ENCODE measurements around the gene WNT10A. TPM values are rescaled to one million over a fixed set of nuclear protein-coding genes. Genes with fewer than 3 reads are reported as not detected.
A peak's percentile ranks its signal among the peaks of the same experiment; 100 is the strongest.

WNT10A gene
- total RNA-seq, 1 donor: not detected

DNA sequence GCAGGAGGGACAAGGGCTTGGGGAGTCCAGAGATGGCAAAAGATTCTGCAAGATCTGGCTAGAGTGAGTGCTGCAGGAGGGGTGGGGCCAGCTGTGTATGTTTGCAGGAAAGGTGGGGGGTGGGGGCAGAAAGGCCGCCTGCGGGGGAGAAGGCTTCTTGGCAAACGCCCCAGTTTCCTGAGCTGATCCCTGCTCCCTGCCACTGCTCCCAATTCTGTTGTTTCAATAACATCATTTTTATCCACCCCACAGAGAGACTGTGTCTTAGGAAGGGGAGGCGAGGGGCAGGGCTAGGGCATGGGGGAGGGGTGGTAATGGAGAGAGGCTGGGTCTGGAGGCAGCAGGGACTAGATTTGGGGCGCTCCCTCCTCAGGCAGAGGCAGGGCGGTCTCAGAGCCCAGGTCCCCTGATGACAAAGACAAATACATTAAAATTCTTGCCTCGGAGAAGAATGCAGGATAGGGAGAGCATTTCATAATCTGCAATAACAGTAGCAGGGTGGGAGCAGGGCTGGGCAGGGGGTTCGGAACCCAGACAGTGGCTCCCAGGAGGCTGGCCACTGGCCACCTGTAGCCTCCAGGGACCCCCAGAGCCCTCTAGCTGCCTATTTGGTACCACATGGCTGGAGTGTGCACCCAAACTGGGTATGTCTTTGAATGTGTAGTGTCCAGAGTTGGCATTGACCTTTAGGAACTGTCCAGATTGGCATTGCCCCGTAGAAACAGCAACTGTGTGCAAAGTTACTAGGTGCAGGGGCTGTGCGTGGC is 23.1 kb upstream of the WNT10A start:
- no peak overlapping the region for H3K4me3 ChIP-seq (ENCODE audit: low read depth, low read length)
- no peak for DNase-seq (ENCODE audit: low read depth)
- TF ChIP-seq, protein P1, sequence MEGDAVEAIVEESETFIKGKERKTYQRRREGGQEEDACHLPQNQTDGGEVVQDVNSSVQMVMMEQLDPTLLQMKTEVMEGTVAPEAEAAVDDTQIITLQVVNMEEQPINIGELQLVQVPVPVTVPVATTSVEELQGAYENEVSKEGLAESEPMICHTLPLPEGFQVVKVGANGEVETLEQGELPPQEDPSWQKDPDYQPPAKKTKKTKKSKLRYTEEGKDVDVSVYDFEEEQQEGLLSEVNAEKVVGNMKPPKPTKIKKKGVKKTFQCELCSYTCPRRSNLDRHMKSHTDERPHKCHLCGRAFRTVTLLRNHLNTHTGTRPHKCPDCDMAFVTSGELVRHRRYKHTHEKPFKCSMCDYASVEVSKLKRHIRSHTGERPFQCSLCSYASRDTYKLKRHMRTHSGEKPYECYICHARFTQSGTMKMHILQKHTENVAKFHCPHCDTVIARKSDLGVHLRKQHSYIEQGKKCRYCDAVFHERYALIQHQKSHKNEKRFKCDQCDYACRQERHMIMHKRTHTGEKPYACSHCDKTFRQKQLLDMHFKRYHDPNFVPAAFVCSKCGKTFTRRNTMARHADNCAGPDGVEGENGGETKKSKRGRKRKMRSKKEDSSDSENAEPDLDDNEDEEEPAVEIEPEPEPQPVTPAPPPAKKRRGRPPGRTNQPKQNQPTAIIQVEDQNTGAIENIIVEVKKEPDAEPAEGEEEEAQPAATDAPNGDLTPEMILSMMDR (IDR thresholded peaks at IDR 0.05; ENCODE audit: insufficient read depth, low read depth, low read length): no peak

DNA sequence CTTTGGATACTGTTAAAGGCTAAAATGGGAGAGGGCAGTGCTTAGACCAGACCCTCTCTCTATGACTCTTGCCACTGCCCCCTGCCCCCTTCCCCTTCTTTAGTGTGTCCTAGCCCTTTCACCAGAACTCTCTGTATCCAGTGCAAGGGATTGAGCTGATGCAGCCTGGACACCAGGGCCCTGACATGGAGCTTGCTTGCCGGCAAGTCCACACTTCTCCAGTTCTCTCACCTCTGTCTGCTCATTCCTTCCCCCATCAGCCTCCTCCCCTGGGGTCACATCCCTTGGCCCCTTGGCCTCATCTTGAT is 22.6 kb upstream of the WNT10A start:
- no peak for DNase-seq (ENCODE audit: low read depth)
- TF ChIP-seq, protein P1 (IDR thresholded peaks at IDR 0.05; ENCODE audit: insufficient read depth, low read depth, low read length): no peak
- no peak overlapping the region for H3K4me3 ChIP-seq (ENCODE audit: low read depth, low read length)

DNA sequence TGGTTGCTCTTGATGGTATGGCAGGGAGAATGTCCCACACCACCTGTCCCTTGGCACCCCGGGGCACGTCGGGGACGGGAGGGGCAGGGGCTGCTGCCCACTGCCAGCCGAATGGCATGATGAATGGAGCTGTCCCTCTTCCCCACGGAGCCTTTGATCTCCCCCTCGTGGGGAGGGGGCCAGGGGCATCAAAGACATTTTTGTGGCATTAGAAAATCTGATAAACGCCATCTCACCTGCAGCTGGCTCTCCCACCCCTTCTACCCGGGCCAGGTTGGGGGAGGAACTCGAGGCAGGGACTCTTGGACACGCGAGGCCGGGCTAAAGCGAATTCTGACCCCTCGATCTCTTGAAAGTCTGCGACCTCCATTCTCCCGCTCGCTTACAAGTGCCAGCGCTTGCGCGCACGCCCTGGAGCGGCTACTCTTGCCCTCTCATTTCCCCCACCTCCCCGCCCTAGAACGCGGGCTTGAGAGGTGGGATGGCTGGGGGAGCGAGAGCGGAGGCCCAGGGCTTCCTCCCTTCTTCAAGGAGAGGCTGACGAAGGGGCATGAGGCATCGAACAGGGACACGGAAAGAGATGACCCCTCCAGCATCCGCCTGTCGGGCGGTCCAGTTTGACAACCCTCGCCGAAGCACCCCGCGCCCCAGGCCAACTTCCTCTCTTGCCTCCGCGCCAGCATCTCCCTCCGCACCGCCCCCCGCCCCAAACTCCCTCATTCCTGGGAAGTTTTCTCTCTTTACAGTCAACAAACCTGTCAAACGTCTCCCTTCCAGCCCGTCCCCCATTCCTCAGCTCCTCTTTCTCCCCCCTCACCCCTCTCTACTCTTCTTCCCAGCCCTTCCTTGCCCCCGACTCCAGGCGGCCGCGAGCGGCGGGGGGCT is 21.7 kb upstream of the WNT10A start:
- no peak for DNase-seq (ENCODE audit: low read depth)
- no peak overlapping the region for H3K4me3 ChIP-seq (ENCODE audit: low read depth, low read length)
- TF ChIP-seq, protein P1 (IDR thresholded peaks at IDR 0.05; ENCODE audit: insufficient read depth, low read depth, low read length): no peak

DNA sequence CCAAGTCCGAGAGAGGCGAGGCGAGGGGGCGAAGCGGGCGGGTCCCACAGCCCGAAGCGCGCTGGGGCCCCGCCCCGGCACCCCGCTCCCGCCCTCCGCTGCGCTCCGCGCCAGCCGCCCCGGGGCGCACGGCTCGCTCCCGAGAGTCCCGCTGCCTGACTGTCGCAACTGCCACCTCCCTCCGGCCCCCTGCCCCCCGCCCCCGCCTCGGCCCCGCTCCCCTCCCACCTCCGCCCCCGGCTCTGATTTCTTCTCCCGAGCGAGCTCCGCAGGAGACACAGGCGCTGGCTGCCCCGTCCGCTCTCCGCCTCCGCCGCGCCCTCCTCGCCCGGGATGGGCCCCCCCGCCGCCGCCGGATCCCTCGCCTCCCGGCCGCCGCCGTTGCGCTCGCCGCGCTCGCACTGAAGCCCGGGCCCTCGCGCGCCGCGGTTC is 21.1 kb upstream of the WNT10A start, which contains the start of gene WNT6:
Gene WNT6 (plus strand): TSS at position 250 of the 432 bp plus-strand sequence. CDS start 233 bp downstream, outside the sequence.
- H3K4me3 ChIP-seq (ENCODE audit: low read depth, low read length): peak within 1 kb of the TSS; percentile 12
- TF ChIP-seq, protein P1 (IDR thresholded peaks at IDR 0.05; ENCODE audit: insufficient read depth, low read depth, low read length): no peak
- no peak for DNase-seq (ENCODE audit: low read depth)

DNA sequence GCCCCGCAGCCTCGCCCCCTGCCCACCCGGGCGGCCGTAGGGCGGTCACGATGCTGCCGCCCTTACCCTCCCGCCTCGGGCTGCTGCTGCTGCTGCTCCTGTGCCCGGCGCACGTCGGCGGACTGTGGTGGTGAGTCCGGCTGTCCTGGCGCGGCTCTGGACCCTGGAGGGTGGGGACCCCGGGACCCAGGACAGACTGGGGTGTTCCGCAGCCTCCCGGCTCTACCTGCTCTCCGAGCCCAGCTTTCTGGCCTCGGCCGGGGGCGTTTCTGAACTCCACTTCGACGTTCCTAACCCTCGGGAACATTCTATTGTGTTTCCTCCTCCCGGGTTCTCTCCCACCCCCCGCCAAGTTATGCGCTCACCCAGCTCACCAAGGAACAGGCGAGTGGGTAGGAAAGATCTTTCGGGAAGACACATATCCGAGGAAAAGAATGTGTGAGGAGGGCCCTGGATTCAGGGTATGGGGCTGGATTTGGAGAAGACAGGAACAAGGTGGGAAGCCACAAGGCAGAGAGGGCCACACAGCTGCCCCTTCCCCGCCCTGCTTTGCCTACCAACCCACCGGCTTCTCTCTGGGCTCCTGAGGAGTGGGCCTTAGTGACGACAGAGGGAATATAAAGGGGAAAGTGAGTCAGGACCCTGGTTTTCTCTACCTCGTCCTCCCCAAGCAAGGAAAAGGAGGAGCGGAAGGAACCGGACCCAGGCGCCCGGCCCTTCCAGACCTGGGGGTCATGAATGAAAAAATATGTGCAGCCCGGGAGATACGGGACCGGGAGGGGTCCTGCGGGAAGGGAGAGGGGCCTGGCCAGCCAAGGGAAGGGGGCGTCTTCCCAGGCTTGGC is 20.4 kb upstream of the WNT10A start:
- no peak for DNase-seq (ENCODE audit: low read depth)
- peak overlapping the region; percentile 12 for H3K4me3 ChIP-seq (ENCODE audit: low read depth, low read length)

DNA sequence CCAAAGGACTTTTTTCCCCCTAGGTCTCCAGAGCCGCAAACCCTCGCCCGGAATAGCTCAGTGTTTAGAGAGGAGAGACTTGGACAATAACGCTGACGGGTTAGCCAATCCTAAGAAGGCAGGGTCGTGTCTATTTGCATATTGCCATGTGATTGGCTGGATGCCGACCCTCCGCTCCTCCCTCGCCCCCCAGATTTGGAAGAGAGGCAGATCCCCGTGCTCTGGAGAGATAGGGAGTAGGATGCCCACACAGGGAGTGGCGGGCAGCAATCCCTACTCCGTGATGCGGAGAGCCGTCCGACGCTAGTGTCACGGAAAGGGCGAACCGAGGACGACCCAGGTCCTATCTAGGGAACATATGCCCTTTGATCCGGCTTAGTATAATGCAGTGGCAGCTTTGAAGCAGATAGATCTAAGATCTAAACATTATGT is 19.7 kb upstream of the WNT10A start:
- no peak overlapping the region for H3K4me3 ChIP-seq (ENCODE audit: low read depth, low read length)
- TF ChIP-seq, protein P1 (IDR thresholded peaks at IDR 0.05; ENCODE audit: insufficient read depth, low read depth, low read length): no peak
- peak; percentile 70 for DNase-seq (ENCODE audit: low read depth)

More for the DNA sequence above, 20.4 kb upstream of the WNT10A start:
- TF ChIP-seq, protein P1 (IDR thresholded peaks at IDR 0.05; ENCODE audit: insufficient read depth, low read depth, low read length): no peak

Data from fibroblast of villous mesenchyme (primary cell).